ENCODE results near the gene ADAM19. TPM values are rescaled to one million over a fixed set of nuclear protein-coding genes. Genes with fewer than 3 reads are reported as not detected.

The ADAM19 gene
- total RNA-seq, 2 experiments from 2014 or later, result 24.2 to 103 TPM

DNA sequence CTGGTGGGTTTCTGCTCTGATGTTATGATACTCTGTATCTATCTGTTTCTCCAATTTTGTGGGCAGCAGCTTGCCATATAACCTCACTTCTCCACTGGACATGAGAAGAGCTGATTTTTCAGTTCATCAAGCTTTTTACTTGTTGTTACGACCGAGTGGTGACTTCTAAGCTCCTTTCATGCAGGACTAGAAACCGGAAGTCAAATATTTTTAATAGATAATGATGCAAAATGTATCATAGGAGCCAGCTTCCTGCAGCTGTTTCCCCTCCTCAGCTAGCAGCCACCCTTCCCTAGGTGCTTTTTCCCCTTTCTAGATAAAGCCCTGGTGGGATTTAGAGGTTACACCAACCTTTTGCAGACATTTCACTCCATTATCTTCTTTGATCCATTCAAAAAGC is 17.0 kb upstream of the ADAM19 start:
- no peaks in the 10 kb centered on the region for H4K20me1 ChIP-seq (ENCODE audit: insufficient read depth, low read length)
- DNase-seq (ENCODE audit: low spot score), result peak; percentile 76
- H3K27ac ChIP-seq (ENCODE audit: low read depth, low read length, poor library complexity, severe bottlenecking), result peak overlapping the region; percentile 54
- no peaks in the 10 kb centered on the region for H3K9me2 ChIP-seq (ENCODE audit: insufficient read depth, low read length)
- intact Hi-C loops (cut with micrococcal nuclease; ENCODE audit: unreplicated experiment), result loop anchor here (10.0 kb wide), 1 partner anchor 1612 kb away; the partner anchor contains the start of gene RNF145
- peak overlapping the region; percentile 57 for H3K4me3 ChIP-seq (ENCODE audit: low read depth, low read length, poor library complexity, severe bottlenecking)
- H3K4me2 ChIP-seq (ENCODE audit: low read length), result peak overlapping the region; percentile 91
- ChIA-PET POLR2A (interaction anchor here (0.6 to 8.5 kb wide), 15 partner anchors 16 to 1602 kb away, joined by 3 to 111 read pairs (median 3); partner anchors contain the start of gene ADAM19), CTCF (ENCODE audit: unreplicated experiment) (interaction anchor here (1.3 to 2.1 kb wide), 2 partner anchors 9 to 16 kb away, joined by 3 to 6 read pairs; no protein-coding TSS in a partner anchor)
- no peaks in the 10 kb centered on the region; the same call in 1 of the 2 replicates for H3K9me3 ChIP-seq (ENCODE audit: low read length)
- no peaks in the 10 kb centered on the region for H3K36me3 ChIP-seq (ENCODE audit: insufficient read depth, low read length)
- TF ChIP-seq EZH2phosphoT487 (IDR thresholded peaks at IDR 0.05; ENCODE audit: borderline replicate concordance, low read depth, low read length), result no peak
- TF ChIP-seq, protein P1, sequence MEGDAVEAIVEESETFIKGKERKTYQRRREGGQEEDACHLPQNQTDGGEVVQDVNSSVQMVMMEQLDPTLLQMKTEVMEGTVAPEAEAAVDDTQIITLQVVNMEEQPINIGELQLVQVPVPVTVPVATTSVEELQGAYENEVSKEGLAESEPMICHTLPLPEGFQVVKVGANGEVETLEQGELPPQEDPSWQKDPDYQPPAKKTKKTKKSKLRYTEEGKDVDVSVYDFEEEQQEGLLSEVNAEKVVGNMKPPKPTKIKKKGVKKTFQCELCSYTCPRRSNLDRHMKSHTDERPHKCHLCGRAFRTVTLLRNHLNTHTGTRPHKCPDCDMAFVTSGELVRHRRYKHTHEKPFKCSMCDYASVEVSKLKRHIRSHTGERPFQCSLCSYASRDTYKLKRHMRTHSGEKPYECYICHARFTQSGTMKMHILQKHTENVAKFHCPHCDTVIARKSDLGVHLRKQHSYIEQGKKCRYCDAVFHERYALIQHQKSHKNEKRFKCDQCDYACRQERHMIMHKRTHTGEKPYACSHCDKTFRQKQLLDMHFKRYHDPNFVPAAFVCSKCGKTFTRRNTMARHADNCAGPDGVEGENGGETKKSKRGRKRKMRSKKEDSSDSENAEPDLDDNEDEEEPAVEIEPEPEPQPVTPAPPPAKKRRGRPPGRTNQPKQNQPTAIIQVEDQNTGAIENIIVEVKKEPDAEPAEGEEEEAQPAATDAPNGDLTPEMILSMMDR (conservative IDR thresholded peaks at IDR 0.05; ENCODE audit: low read length), result no peak
- BruUV-seq (replicated peaks), result no TSS peak
- no peaks in the 10 kb centered on the region for H3K79me2 ChIP-seq (ENCODE audit: insufficient read depth, low read depth, low read length)
- peak overlapping the region; percentile 19; the same call in 1 of the 2 replicates for H2AFZ ChIP-seq (ENCODE audit: low read length)
- H3K4me1 ChIP-seq (ENCODE audit: insufficient read depth, low read length, poor library complexity, severe bottlenecking), result peaks cover 59% of the 10 kb centered on the region

DNA sequence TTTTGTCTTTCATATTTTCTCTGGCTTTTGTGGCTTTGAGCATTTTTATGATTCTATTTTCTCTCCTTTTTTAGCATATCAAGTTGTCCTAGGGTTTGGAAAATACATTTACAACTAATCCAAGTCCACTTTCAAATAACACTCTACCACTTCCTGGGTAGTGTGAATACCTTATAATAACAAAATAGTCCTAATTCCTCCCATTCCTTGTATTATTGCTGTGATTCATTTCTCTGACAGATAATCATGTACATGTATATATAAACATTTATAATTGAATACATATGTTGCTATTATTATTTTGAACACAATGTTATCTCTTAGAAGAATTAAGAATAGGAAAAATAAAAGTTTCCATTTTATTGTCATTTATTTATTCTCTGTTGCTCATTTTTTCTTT is 14.9 kb upstream of the ADAM19 start:
- Histone ChIP-seq H3K9me3 (ENCODE audit: low read length) (no peaks in the 10 kb centered on the region; the same call in 1 of the 2 replicates), H3K36me3 (ENCODE audit: insufficient read depth, low read length) (no peaks in the 10 kb centered on the region), H4K20me1 (ENCODE audit: insufficient read depth, low read length) (no peaks in the 10 kb centered on the region), H3K4me2 (ENCODE audit: low read length) (no peak overlapping the region), H3K27ac (ENCODE audit: low read depth, low read length, poor library complexity, severe bottlenecking) (no peak overlapping the region), H3K4me3 (ENCODE audit: low read depth, low read length, poor library complexity, severe bottlenecking) (no peak overlapping the region), H3K4me1 (ENCODE audit: insufficient read depth, low read length, poor library complexity, severe bottlenecking) (peaks cover 38% of the 10 kb centered on the region), H2AFZ (ENCODE audit: low read length) (no peak overlapping the region), H3K9me2 (ENCODE audit: insufficient read depth, low read length) (no peaks in the 10 kb centered on the region), H3K79me2 (ENCODE audit: insufficient read depth, low read depth, low read length) (no peaks in the 10 kb centered on the region)
- POLR2A ChIA-PET, result interaction anchor here (0.6 to 8.5 kb wide), 5 partner anchors 9 to 336 kb away, joined by 4 to 111 read pairs (median 9); no protein-coding TSS in a partner anchor
- TF ChIP-seq, protein P1 (conservative IDR thresholded peaks at IDR 0.05; ENCODE audit: low read length), result no peak
- no peak for TF ChIP-seq EZH2phosphoT487 (IDR thresholded peaks at IDR 0.05; ENCODE audit: borderline replicate concordance, low read depth, low read length)
- no TSS peak for BruUV-seq (replicated peaks)
- CTCF ChIA-PET (ENCODE audit: unreplicated experiment), result no interaction called here
- intact Hi-C loops (cut with micrococcal nuclease; ENCODE audit: unreplicated experiment), result loop anchor here (10.0 kb wide), 1 partner anchor 1614 kb away; the partner anchor contains the start of gene RNF145
- no peak for DNase-seq (ENCODE audit: low spot score)

GRCh38 chr5:157584628-157585027 is 9.1 kb upstream of the ADAM19 start:
- TF ChIP-seq, protein P1 (conservative IDR thresholded peaks at IDR 0.05; ENCODE audit: low read length), result no peak
- no peak for TF ChIP-seq EZH2phosphoT487 (IDR thresholded peaks at IDR 0.05; ENCODE audit: borderline replicate concordance, low read depth, low read length)
- H3K4me2 ChIP-seq (ENCODE audit: low read length), result no peak overlapping the region
- no peaks in the 10 kb centered on the region for H3K9me3 ChIP-seq (ENCODE audit: low read length)
- no peaks in the 10 kb centered on the region for H3K79me2 ChIP-seq (ENCODE audit: insufficient read depth, low read depth, low read length)
- no peak overlapping the region for H3K4me3 ChIP-seq (ENCODE audit: low read depth, low read length, poor library complexity, severe bottlenecking)
- ChIA-PET POLR2A (interaction anchor here (0.8 to 2.2 kb wide), 3 partner anchors 10 to 13 kb away, joined by 3 to 9 read pairs (median 3); no protein-coding TSS in a partner anchor), CTCF (ENCODE audit: unreplicated experiment) (interaction anchor here (1.7 kb wide), 1 partner anchor 11 kb away, joined by 4 read pairs; no protein-coding TSS in a partner anchor)
- BruUV-seq (replicated peaks), result no TSS peak
- no peak overlapping the region for H2AFZ ChIP-seq (ENCODE audit: low read length)
- H3K36me3 ChIP-seq (ENCODE audit: insufficient read depth, low read length), result no peaks in the 10 kb centered on the region
- DNase-seq (ENCODE audit: low spot score), result no peak
- H4K20me1 ChIP-seq (ENCODE audit: insufficient read depth, low read length), result no peaks in the 10 kb centered on the region
- peaks cover 4% of the 10 kb centered on the region for H3K4me1 ChIP-seq (ENCODE audit: insufficient read depth, low read length, poor library complexity, severe bottlenecking)
- no peak overlapping the region for H3K27ac ChIP-seq (ENCODE audit: low read depth, low read length, poor library complexity, severe bottlenecking)
- no peaks in the 10 kb centered on the region for H3K9me2 ChIP-seq (ENCODE audit: insufficient read depth, low read length)
- intact Hi-C loops (cut with micrococcal nuclease; ENCODE audit: unreplicated experiment), result no loop called here
